HCT116 (cell line): ENCODE data around the gene CCM2L. TPM values are rescaled to one million over a fixed set of nuclear protein-coding genes. Genes with fewer than 3 reads are reported as not detected.

Experiments
- ATAC-seq: fragments of 200-7000 bp; cut with Tn5 transposase; 2 replicates; pipeline ENCODE4 v1.9.1; 2020; ENCODE audit warnings: mild to moderate bottlenecking, moderate library complexity
- BruUV-seq: library from RNA; stranded (reverse); fragments of 400-500 nt; replicated peaks from 2 replicates; lab custom pipeline; 2021; lab: Mats Ljungman, UMichigan
- CTCF ChIA-PET: fragments of 300-600 bp; sonication (Branson Sonifier 250); formaldehyde crosslinking; loops from one replicate; lab custom pipeline; 2021; ENCODE audit warnings: antibody characterized with exemption; lab: Charles Lee
- POLR2A ChIA-PET: fragments of 300-600, 350-600 bp; sonication (Branson Sonifier 250); formaldehyde crosslinking; loops from one replicate; lab custom pipeline; 2021; ENCODE audit warnings: antibody characterized with exemption; lab: Charles Lee
- RAD21 ChIA-PET, 2 experiments: fragments of 300-600 bp; sonication (Branson Sonifier 250); formaldehyde crosslinking; loops; one replicate each; lab custom pipeline; 2023; ENCODE audit warnings: low total read pairs in 2 of 2; ENCODE audit not compliant: uncharacterized antibody in 2 of 2, unreplicated experiment in 2 of 2, low non-redundant PET in 1 of 2; lab: Charles Lee
- DNase-seq: peaks from one replicate; pipeline ENCODE4 v3.0.0-alpha.2; 2010; ENCODE audit warnings: low read depth, low spot score
- H2AFZ ChIP-seq: fragments of 200-600 bp; shearing (Covaris generic), sonication (generic); 2 replicates; pipeline ENCODE4 v1.6.1; 2017; ENCODE audit warnings: low read depth, mixed run types, mixed read lengths, antibody characterized with exemption, low read length; ENCODE audit not compliant: poor library complexity, severe bottlenecking
- H3K27ac ChIP-seq: 2 replicates; pipeline ENCODE4 v1.5.1; 2012; ENCODE audit warnings: low read depth, low read length
- H3K27me3 ChIP-seq: fragments of 200-600 bp; sonication (generic); 2 replicates; pipeline ENCODE4 v1.6.1; 2016; ENCODE audit warnings: mixed run types, low read length, mixed read lengths; ENCODE audit not compliant: insufficient read depth
- H3K36me3 ChIP-seq, 2 experiments: fragments of 200-500 bp in 1 of 2; fragments of 200-600 bp in 1 of 2; sonication (Bioruptor generic) in 1 of 2; sonication (generic) in 1 of 2; 2 replicates each; pipeline versions ENCODE4 v1.5.1 to v1.6.1; 2014 to 2016; ENCODE audit warnings: low read length in 2 of 2, inconsistent platforms in 1 of 2, mixed read lengths in 1 of 2, mixed run types in 1 of 2; ENCODE audit not compliant: insufficient read depth in 2 of 2, control insufficient read depth in 1 of 2
- H3K4me1 ChIP-seq, 2 experiments: fragments of 200-600 bp in 1 of 2; sonication (generic) in 1 of 2; 2 replicates each; pipeline versions ENCODE4 v1.5.1 to v1.6.1; 2012 to 2017; ENCODE audit warnings: low read length in 2 of 2, inconsistent platforms in 1 of 2, mild to moderate bottlenecking in 1 of 2, mixed read lengths in 1 of 2, mixed run types in 1 of 2, moderate library complexity in 1 of 2; ENCODE audit not compliant: insufficient read depth in 2 of 2, control insufficient read depth in 1 of 2
- H3K4me2 ChIP-seq: fragments of 200-600 bp; sonication (generic); 2 replicates; pipeline ENCODE4 v1.6.1; 2017; ENCODE audit warnings: mixed run types, low read length, mixed read lengths
- H3K4me3 ChIP-seq, 2 experiments: fragments of 200-600 bp in 1 of 2; sonication (generic) in 1 of 2; replicated peaks in 1 of 2; 2 replicates each; pipeline ENCODE4 v1.5.1; 2011 to 2016; ENCODE audit warnings: low read length in 2 of 2, control low read depth in 1 of 2, low read depth in 1 of 2, mild to moderate bottlenecking in 1 of 2, mixed read lengths in 1 of 2, mixed run types in 1 of 2
- H3K79me2 ChIP-seq: fragments of 200-600 bp; sonication (generic); 2 replicates; pipeline ENCODE4 v1.6.1; 2017; ENCODE audit warnings: mild to moderate bottlenecking, mixed run types, low read length, moderate library complexity, mixed read lengths; ENCODE audit not compliant: insufficient read depth
- H3K9ac ChIP-seq: fragments of 200-600 bp; sonication (generic); 2 replicates; pipeline ENCODE4 v1.6.1; 2016; ENCODE audit warnings: low read length, mixed read lengths
- H3K9me2 ChIP-seq: fragments of 200-600 bp; sonication (generic), shearing (Covaris generic); 2 replicates; pipeline ENCODE4 v1.6.1; 2017; ENCODE audit warnings: mixed run types, mild to moderate bottlenecking, moderate library complexity; ENCODE audit not compliant: insufficient read depth
- H3K9me3 ChIP-seq, 2 experiments: fragments of 200-500 bp in 1 of 2; fragments of 200-600 bp in 1 of 2; sonication (Bioruptor generic) in 1 of 2; sonication (generic) in 1 of 2; 2 replicates each; pipeline ENCODE4 v1.6.1; 2014 to 2017; ENCODE audit warnings: low read length in 2 of 2, mixed read lengths in 2 of 2, inconsistent platforms in 1 of 2, low read depth in 1 of 2, mild to moderate bottlenecking in 1 of 2, mixed run types in 1 of 2, moderate library complexity in 1 of 2; ENCODE audit not compliant: control insufficient read depth in 1 of 2, insufficient read depth in 1 of 2
- H4K20me1 ChIP-seq: fragments of 200-600 bp; sonication (generic), shearing (Covaris generic); 2 replicates; pipeline ENCODE4 v1.6.1; 2017; ENCODE audit warnings: mixed run types, mild to moderate bottlenecking, moderate library complexity; ENCODE audit not compliant: insufficient read depth
- ATF3 ChIP-seq: IDR thresholded peaks from 2 replicates; pipeline ENCODE4 v1.6.1; 2012
- CBX3 ChIP-seq: IDR thresholded peaks from 2 replicates; pipeline ENCODE4 v1.6.1; 2012; ENCODE audit warnings: low read depth
- CEBPB ChIP-seq: IDR thresholded peaks from 2 replicates; pipeline ENCODE4 v1.6.1; 2012; ENCODE audit warnings: low read depth
- EZH2 ChIP-seq: fragments of 200-600 bp; sonication (generic); IDR thresholded peaks from 2 replicates; pipeline ENCODE4 v1.6.1; 2017; ENCODE audit warnings: antibody characterized with exemption, mixed run types
- FOSL1 ChIP-seq: IDR thresholded peaks from 2 replicates; pipeline ENCODE4 v1.6.1; 2012; ENCODE audit warnings: low read depth
- MAX ChIP-seq: IDR thresholded peaks from 2 replicates; pipeline ENCODE4 v1.6.1; 2012
- POLR2A ChIP-seq: IDR thresholded peaks from 2 replicates; pipeline ENCODE4 v1.7.0; 2011; ENCODE audit warnings: borderline replicate concordance; ENCODE audit not compliant: insufficient read depth, insufficient read length; ENCODE audit errors: extremely low read depth
- POLR2AphosphoS5 ChIP-seq: IDR thresholded peaks from 2 replicates; pipeline ENCODE4 v1.6.1; 2011; ENCODE audit warnings: mild to moderate bottlenecking, low read depth, low read length, moderate library complexity
- SIN3A ChIP-seq: IDR thresholded peaks from 2 replicates; pipeline ENCODE4 v1.6.1; 2012; ENCODE audit warnings: low read depth
- SP1 ChIP-seq: IDR thresholded peaks from 2 replicates; pipeline ENCODE4 v1.6.1; 2012; ENCODE audit warnings: low read depth
- SRF ChIP-seq: IDR thresholded peaks from 2 replicates; pipeline ENCODE4 v1.6.1; 2012; ENCODE audit warnings: low read depth
- TCF7L2 ChIP-seq: IDR thresholded peaks from 2 replicates; pipeline ENCODE4 v1.7.0; 2011; ENCODE audit warnings: borderline replicate concordance, inconsistent platforms; ENCODE audit not compliant: insufficient read depth, insufficient read length; ENCODE audit errors: extremely low read depth
- ZBTB33 ChIP-seq: IDR thresholded peaks from 2 replicates; pipeline ENCODE4 v1.6.1; 2011; ENCODE audit warnings: mild to moderate bottlenecking, low read length, moderate library complexity; ENCODE audit not compliant: insufficient replicate concordance; ENCODE audit errors: extremely low read depth
- intact Hi-C: fragments of 100-400 bp; cut with micrococcal nuclease; formaldehyde crosslinking; loops from 2 replicates; pipeline ENCODE4 v1.10.0; 2022
- total RNA-seq: library from RNA; stranded (reverse); gene quantifications from one replicate; pipeline ENCODE4 v1.2.1, GENCODE V29; 2021; ENCODE audit not compliant: unreplicated experiment
- TF ChIP-seq, protein P1 (sequence below), 3 experiments: fragments of 200-600 bp in 1 of 3; sonication (generic) in 1 of 3; IDR thresholded peaks in 2 of 3; conservative IDR thresholded peaks in 1 of 3; 2 replicates each; pipeline ENCODE4 v1.5.1; 2012 to 2017; ENCODE audit warnings: low read depth in 2 of 3, low read length in 2 of 3, antibody characterized with exemption in 1 of 3, borderline replicate concordance in 1 of 3, control low read depth in 1 of 3, mild to moderate bottlenecking in 1 of 3, mixed read lengths in 1 of 3, mixed run types in 1 of 3, moderate library complexity in 1 of 3; ENCODE audit not compliant: insufficient read depth in 1 of 3

The CCM2L gene
- total RNA-seq, 1 experiment from 2014 or later = 1.4 TPM

GRCh38 chr20:32072168-32072750 is 62.0 kb downstream of the CCM2L start:
- intact Hi-C loops = no loop called here
- Histone ChIP-seq H3K9me3 (no peaks in the 10 kb centered on the region), H3K36me3 (no peaks in the 10 kb centered on the region), H3K79me2 (no peaks in the 10 kb centered on the region), H4K20me1 (no peaks in the 10 kb centered on the region), H3K9ac (no peak overlapping the region), H3K27ac (no peak overlapping the region), H3K4me2 (no peak overlapping the region), H3K27me3 (0 out of 2 replicates have a peak, but pooled peaks cover 5% of the 10 kb centered on the region), H3K4me3 (no peak overlapping the region), H2AFZ (no peak overlapping the region), H3K9me2 (no peaks in the 10 kb centered on the region), H3K4me1 (no peaks in the 10 kb centered on the region)
- DNase-seq = no peak
- CTCF ChIA-PET = interaction anchor here (1.7 kb wide), 1 partner anchor 8 kb away, joined by 5 read pairs; no protein-coding TSS in a partner anchor
- no TSS peak for BruUV-seq
- POLR2A ChIA-PET = no interaction called here
- no peak for ATAC-seq
- RAD21 ChIA-PET = interaction anchor here in 1 of 2 experiments (0.6 kb wide), 1 partner anchor 757 kb away, joined by 3 read pairs; no protein-coding TSS in a partner anchor
- TF ChIP-seq EZH2 = no peak
- no peak for TF ChIP-seq CEBPB
- TF ChIP-seq MAX = no peak

DNA sequence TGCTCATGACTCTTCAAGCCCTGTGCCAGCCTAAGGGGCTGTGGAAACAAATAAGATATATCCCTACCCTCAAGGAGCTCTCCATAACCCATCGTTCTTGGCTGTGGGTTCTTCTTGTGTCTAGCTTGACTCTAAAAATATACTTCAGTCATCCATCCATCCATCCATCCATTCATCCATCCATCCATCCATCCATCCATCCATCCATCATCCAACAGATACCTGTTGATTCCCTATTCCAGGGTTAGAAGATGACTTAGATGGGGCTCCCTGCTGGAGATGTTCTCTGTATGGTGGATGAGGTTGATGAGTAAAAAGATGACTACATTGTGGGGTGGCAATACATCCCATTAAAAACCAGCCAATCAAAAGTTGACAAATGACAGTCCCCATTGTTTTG is 65.3 kb downstream of the CCM2L start:
- ATAC-seq = no peak
- Histone ChIP-seq H3K79me2 (no peaks in the 10 kb centered on the region), H3K9me3 (no peaks in the 10 kb centered on the region), H3K9ac (no peak overlapping the region), H4K20me1 (no peaks in the 10 kb centered on the region), H3K9me2 (no peaks in the 10 kb centered on the region), H3K4me1 (peaks cover 0 to 9% of the 10 kb centered on the region in 2 experiments; a peak in 3 of 4 replicates), H3K27ac (no peak overlapping the region), H2AFZ (no peak overlapping the region), H3K27me3 (0 out of 2 replicates have a peak, but pooled peaks cover 5% of the 10 kb centered on the region), H3K36me3 (no peaks in the 10 kb centered on the region), H3K4me2 (no peak overlapping the region), H3K4me3 (no peak overlapping the region)
- RAD21 ChIA-PET = no interaction called here
- no TSS peak for BruUV-seq
- POLR2A ChIA-PET = no interaction called here
- intact Hi-C loops = no loop called here
- CTCF ChIA-PET = no interaction called here
- no peak for DNase-seq
- TF ChIP-seq MAX (no peak), TCF7L2 (no peak), ZBTB33 (no peak), CEBPB (no peak), SIN3A (no peak), FOSL1 (no peak), CBX3 (no peak), POLR2AphosphoS5 (no peak), ATF3 (no peak), POLR2A (no peak), SP1 (no peak), SRF (no peak)
- TF ChIP-seq, protein P1, sequence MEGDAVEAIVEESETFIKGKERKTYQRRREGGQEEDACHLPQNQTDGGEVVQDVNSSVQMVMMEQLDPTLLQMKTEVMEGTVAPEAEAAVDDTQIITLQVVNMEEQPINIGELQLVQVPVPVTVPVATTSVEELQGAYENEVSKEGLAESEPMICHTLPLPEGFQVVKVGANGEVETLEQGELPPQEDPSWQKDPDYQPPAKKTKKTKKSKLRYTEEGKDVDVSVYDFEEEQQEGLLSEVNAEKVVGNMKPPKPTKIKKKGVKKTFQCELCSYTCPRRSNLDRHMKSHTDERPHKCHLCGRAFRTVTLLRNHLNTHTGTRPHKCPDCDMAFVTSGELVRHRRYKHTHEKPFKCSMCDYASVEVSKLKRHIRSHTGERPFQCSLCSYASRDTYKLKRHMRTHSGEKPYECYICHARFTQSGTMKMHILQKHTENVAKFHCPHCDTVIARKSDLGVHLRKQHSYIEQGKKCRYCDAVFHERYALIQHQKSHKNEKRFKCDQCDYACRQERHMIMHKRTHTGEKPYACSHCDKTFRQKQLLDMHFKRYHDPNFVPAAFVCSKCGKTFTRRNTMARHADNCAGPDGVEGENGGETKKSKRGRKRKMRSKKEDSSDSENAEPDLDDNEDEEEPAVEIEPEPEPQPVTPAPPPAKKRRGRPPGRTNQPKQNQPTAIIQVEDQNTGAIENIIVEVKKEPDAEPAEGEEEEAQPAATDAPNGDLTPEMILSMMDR (IDR thresholded peaks at IDR 0.05 in 2 of 3, conservative IDR thresholded peaks at IDR 0.05 in 1 of 3; ENCODE audit: borderline replicate concordance in 1 of 3, insufficient read depth in 1 of 3, low read depth in 2 of 3, low read length in 2 of 3) = no peak
